Measurements from ENCODE around the gene FCGBP.

The FCGBP gene

GRCh38 chr19:39943586-39943985, 9.2 kb upstream of the FCGBP start:
- DNase-seq: no peak

- no peak for DNase-seq
Observed at GRCh38 chr19:39942366-39942730, 7.9 kb upstream of the FCGBP start.

GRCh38 chr19:39941615-39942365, 7.4 kb upstream of the FCGBP start:
- no peak for DNase-seq

GRCh38 chr19:39941151-39941550, 6.7 kb upstream of the FCGBP start:
- no peak for DNase-seq

DNA sequence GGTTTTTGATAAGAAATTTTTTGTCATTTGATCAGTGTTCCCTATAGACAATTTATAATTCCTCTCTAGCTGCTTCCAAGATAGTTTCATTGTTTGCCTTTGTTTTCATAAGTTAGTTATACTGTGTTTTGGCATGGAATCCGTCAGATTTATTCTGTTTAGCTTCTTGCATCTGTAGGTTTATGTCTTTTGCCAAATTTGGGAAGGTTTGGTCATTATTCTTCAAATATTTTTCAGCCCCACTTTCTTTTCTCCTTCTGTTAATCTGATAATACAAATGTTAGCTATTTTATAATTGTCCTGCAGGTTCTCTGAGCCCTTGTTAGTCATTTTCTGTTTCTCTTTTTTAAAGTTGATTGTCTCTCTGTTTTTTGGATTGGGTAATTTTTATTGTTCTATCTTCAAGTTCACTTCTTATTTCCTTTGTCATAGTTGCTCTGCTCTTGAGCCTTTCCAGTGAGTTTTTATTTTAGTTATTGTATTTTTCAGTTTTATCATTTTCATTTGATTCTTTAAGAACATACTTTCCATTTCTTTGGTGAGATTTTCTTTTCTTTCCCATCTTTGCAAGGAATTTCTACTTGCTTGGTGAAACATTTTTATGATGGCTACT, 5.9 kb upstream of the FCGBP start:
- no peak for DNase-seq

GRCh38 chr19:39939556-39939955, 5.1 kb upstream of the FCGBP start:
- DNase-seq: no peak

GRCh38 chr19:39937787-39938186, 3.4 kb upstream of the FCGBP start:
- DNase-seq: no peak

- DNase-seq: no peak
Observed at GRCh38 chr19:39937094-39937720, 2.8 kb upstream of the FCGBP start.

DNA sequence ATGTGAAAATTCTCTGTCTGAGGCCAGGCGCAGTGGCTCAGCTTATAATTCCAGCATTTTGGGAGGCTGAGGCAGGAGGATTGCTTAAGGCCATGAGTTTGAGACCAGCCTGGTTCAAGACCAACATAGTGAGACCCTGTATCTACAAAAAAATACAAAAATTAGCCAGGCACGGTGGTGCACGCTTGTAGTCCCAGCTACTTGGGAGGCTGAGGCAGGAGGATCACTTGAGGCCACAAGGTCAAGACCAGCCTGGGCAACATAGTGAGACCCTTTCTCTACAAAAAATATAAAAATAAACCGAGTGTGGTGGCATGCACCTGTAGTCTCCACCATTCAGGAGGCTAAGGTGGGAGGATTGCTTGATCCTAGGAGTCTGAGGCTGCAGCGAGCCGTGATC, 2.2 kb upstream of the FCGBP start:
- DNase-seq: no peak

DNA sequence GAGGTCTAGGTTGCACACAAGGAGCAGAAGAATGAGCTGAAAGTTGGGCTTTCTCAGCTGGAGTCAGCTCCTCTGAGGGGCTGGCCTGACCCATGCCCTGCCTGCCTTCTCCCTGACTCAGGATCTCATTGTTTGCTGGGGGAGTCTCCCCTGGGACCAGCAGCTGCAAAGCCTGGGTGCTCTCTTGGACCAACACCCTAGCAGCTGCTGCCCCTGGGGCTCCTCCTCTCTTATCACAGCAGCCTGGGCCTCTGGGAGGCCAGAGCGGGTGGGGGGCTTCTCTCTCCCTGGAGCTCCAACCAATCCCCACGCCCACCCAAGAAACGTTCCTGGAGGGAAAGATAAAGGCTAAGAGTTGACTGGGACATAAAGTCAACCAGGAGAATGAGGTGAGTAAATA, 1.6 kb upstream of the FCGBP start:
- no peak for DNase-seq

DNA sequence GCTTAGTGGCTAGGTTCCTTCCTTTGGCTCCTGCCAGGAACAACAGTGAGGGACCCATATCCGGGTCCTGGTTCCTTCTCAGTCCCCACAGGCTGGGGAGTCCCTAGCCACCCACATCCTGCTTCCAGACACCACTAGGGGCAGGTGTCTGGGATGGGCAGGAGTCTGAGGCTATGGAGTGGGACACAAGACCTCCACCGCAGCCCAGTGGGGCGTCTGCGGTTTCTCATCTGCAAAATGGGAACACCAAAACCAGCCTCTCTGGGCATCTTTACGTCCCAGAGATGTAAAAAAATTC, 879 bp upstream of the FCGBP start:
- DNase-seq: no peak

DNA sequence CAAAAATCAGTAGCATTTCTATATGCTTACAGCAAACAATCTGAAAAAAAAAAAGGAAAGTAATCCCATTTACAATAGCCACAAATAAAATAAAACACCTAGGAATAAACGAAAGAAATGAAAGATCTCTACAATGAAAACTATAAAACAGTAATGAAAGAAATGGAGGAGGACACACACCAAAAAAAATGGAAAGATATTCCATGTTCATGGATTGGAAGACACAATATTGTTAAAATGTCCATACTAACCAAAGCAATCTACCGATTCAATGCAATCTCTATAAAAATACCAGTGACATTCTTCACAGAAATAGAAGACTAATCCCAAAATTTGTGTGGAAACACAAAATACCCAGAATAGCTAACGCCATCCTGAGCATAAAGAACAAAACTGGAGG, 4.7 kb downstream of the FCGBP start:
- no peak for DNase-seq

DNA sequence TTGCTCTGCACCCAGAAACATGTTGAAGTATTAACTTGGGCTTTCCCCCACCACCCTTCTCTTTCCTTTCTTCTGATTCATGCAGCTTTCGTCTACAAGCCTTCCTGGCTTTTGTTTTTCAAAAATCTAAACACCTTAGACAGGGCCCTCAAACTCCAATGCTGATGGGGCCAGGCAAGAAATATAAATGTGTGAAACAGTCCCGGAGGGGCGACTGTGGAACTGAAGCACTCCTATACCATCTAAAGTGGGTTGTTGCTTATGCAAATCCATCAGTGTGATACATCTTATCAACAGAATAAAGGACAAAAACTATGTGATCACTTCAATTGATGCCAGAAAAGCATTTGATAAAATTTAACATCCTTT, 6.1 kb downstream of the FCGBP start:
- no peak for DNase-seq

DNA sequence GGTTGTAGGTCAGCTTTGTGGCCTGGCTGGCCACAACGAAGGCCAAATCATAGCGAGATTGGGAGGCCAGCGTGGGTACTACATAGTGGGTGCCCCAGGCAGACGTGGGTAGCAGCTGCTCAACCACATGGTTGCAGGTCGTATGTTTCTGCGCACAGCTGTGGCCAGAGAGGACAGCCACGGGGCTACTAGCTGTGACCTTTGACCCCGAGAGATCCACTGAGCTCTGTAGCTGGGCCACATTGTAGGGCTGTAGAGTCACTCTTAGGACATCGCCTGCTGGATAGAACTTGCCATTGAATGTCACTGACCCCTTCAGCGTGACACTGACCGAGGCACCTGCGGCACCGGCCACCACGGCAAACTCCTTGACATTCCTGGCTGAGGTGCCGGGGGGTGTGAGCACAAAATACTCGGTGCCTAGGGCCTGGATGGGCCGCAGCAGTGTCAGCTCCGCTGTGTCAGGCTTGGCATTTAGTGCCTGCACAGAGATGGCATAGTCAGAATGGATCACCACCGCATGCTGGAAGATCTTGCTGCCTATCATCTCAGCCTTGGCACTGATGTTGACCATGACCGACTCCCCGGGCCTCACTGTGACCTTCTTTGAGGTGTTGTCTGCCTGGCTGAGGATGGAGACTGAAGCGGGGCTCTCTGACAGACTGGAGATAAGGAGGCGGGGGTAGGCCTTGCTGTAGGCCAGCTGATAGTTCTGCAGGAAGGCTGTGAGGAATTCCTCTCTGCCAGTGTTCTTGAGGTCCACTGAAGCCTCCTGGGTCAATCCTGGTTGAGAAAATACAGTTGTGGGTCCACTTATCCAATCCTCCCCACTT, 6.7 kb downstream of the FCGBP start:
- DNase-seq: no peak

- DNase-seq: no peak
Observed at GRCh38 chr19:39927076-39927475, 7.4 kb downstream of the FCGBP start.

DNA sequence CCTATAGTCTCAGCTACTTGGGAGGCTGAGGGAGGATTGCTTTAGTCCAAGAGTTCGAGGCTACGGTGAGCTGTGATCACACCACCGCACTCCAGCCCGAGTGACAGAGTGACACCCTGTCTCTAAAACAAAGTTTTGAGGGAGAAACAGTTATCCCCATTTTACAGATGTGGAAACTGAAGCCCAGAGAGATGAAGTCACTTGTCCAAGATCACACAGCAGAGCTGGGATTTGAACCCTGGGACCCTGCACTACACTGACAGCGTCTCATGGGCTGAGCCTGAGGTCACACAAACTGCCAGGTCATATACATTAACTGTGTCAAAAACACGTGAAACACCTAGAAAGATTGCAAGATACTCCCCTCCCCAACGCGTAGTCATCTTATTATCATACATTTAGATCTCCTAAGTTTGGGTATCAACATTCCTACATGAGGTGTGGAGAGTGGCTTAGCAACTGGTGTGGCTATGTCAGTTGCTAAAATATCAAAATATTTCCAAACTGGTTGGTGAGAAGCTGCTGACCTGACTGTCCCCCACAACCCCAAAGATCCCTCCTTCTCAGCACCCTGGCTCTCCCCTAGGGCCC, 8.2 kb downstream of the FCGBP start:
- no peak for DNase-seq

DNA sequence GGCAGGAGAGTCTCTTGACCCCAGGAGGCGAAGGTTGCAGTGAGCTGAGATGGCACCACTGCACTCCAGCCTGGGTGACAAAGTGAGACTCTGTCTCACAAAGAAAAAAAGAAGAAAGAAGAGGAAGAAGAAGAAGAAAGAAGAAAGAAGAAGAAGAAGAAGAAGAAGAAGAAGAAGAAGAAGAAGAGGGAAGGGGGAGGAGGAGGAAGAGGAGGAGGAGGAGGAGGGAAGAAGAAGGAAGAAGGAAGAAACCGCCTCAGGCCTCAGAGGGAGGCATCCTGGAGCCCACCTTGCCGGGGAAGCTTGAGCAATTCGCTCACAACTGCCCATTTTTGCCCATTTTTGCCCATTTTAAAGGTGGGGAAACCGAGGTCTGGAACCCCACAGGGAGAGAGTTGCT, 9.5 kb downstream of the FCGBP start:
- DNase-seq: no peak

DNA sequence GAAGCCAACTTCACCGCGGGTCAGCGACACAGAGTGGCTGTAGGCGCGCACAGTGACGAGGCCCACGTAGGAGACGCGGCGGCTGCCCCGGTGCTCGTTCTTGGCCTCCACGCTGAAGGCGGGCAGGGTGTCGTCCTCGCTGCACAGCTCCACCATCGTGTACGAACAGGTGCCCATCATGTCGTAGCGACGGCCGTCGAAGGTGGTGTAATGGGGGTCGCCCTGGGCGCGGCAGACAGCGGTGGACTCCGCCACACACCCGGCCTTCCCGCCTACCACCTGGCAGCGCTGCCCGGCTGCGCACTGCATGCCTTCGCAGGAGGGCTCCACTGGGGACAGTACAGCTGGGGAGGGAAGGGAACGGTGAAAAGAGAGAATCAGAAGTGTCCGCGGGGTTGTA, 10.0 kb downstream of the FCGBP start:
- DNase-seq: no peak

- DNase-seq: no peak
Observed at GRCh38 chr19:39923862-39924261, 10.6 kb downstream of the FCGBP start.

GRCh38 chr19:39919976-39920375, 14.5 kb downstream of the FCGBP start:
- no peak for DNase-seq

- no peak for DNase-seq
Observed at GRCh38 chr19:39918183-39918651, 16.2 kb downstream of the FCGBP start.

- DNase-seq: no peak
Observed at GRCh38 chr19:39917561-39918182, 16.8 kb downstream of the FCGBP start.

GRCh38 chr19:39916851-39917396, 17.5 kb downstream of the FCGBP start:
- no peak for DNase-seq
